GM12801 (cell line): ENCODE data around the gene PAQR5.

Experiments used
- TF ChIP-seq, protein P1 (sequence below): IDR thresholded peaks from one replicate; pipeline ENCODE4 v1.5.1; 2011; ENCODE audit warnings: control low read depth; ENCODE audit not compliant: insufficient read length; ENCODE audit errors: extremely low read depth

The PAQR5 gene

GRCh38 chr15:69288531-69289341, 10.0 kb upstream of the PAQR5 start:
- TF ChIP-seq, protein P1, sequence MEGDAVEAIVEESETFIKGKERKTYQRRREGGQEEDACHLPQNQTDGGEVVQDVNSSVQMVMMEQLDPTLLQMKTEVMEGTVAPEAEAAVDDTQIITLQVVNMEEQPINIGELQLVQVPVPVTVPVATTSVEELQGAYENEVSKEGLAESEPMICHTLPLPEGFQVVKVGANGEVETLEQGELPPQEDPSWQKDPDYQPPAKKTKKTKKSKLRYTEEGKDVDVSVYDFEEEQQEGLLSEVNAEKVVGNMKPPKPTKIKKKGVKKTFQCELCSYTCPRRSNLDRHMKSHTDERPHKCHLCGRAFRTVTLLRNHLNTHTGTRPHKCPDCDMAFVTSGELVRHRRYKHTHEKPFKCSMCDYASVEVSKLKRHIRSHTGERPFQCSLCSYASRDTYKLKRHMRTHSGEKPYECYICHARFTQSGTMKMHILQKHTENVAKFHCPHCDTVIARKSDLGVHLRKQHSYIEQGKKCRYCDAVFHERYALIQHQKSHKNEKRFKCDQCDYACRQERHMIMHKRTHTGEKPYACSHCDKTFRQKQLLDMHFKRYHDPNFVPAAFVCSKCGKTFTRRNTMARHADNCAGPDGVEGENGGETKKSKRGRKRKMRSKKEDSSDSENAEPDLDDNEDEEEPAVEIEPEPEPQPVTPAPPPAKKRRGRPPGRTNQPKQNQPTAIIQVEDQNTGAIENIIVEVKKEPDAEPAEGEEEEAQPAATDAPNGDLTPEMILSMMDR, result no peak

DNA sequence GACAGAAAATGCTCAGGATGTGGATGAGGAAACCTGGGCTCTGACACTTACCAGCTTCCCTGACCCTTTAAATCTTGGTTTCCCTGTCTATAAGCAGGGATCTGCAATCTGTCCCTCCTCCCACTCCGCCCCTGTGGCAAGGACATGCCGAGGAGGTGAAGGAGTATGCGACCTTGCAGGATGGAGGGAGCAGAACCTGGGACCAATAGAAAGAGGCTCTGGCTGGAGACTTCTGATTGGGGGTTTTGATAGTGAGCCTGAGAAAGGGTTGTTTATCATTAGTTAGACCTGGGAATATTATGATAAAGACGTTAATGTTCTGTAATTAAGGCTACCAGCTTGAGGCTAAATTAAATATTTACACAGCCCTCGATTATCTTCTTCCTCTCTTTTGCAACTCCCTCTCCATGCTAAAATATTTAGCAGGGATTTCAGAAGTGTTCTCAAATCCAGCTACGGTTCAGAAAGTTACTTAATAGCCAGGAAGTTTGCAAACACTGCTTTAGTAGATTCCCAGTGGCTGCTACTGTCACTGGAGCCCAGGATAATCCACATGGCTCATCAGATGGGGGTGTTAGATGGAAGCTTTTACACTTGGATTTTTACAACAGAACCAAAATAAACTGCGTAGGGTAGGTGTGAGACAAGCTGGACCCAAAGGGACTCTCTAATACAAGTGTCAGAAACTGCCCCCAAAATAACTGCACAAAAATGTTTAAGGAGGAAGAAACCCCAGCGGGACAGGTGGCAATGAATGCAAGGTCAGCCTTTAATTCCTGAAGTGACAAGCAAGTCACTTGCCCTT, 9.2 kb upstream of the PAQR5 start:
- TF ChIP-seq, protein P1, result no peak

DNA sequence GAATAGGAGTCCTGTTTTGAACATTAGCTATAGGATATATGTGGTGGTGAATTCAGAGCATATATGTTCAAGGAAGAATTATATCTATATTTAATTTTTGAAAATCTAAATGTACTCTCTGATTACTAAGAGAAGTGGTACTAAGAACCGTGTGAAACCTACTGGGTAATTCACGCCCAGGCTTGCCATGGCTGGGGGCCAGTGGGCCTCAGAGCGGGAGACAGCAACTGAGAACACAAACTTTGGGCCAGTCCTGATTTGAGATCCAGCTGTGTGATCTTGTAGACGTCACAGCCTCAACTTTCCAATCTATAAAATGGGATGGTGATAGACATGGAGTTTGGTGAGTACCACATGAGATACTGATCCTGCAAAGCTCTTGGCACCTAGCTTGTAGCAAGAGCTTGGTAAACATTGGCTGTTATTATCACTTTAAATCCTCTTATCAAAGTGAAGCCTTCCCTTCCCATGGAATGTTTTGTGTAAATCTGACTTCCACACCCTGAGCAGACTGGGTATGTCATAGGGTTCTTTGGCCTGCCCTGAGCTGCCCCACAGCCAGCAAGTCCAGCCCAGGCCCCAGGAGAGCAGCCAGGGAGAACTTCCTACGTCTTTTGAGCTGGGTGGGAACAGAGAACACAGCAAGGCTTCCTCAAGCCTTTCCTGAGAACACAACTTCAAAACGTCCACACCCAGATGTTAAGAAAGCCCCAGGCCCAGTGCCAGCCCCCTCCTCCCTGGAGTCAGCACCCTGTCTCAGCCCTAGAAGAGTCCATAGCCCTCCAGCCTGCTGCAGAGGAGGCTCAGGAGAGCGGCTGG, 8.2 kb upstream of the PAQR5 start:
- TF ChIP-seq, protein P1, result no peak

DNA sequence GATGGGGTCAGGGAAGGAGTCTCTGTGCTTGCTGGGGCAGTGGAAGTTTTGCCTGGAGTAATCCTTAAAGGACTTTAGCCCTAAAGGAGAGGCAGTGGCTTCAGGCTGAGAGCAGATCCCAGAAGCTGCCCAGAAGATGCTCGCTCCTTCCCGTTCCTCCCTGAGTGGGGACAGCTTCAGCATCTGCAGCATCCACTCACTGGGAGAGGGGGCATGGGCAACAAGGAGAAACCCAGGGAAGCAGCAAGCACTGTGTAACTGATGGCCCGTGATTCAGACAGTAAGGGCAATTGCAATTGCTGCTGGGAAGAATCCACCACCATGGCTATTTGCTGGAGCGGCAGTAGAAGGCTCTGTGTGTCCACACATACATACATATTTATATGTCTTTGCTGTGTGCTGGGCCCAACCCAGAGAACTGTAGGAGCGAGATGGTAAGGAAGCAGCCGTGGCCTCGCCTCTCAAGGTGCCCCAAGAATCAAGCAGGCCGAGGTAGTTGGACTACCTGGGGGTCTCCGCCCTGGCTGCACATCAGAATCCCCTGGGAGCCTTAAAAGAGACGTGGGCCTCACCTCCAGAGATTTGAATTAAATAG, 5.8 kb upstream of the PAQR5 start:
- TF ChIP-seq, protein P1, result no peak

- TF ChIP-seq, protein P1, result no peak
Observed at GRCh38 chr15:69293741-69294615, 4.7 kb upstream of the PAQR5 start.

- TF ChIP-seq, protein P1, result no peak
Observed at GRCh38 chr15:69296606-69297005, 2.1 kb upstream of the PAQR5 start.
